ENCODE results near the gene NUP188. TPM values are rescaled to one million over a fixed set of nuclear protein-coding genes. Genes with fewer than 3 reads are reported as not detected.

Gene NUP188
- total RNA-seq, 1 experiment from 2014 or later: 47.3 TPM

DNA sequence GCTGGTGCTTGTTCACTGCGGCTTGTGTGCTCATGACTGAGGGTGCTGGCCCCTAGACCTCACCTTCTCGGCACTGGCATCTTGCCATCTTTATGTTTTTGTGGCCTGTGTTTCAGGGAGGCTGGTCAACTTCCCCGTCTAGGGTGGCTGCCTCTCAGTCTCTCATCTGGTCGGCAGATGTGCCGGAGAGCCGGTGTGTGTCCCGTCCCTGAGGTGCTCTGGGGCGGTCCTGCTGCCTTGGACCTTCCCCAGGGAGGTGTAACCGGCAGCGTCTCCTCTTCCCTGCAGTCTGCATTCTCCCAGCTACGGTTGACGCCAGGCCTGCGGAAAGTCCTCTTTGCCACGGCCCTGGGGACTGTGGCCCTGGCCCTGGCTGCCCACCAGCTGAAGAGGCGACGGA is 94.5 kb downstream of the NUP188 start:
- Mint-ChIP-seq H3K4me3 (ENCODE audit: unreplicated experiment) (no peak overlapping the region), H3K9me3 (ENCODE audit: unreplicated experiment) (no peaks in the 10 kb centered on the region), H3K27ac (ENCODE audit: low read depth, unreplicated experiment) (no peak overlapping the region), H3K4me1 (ENCODE audit: insufficient read depth, unreplicated experiment) (peaks cover 10% of the 10 kb centered on the region), H3K36me3 (ENCODE audit: insufficient read depth, unreplicated experiment) (peaks cover 67% of the 10 kb centered on the region), H3K27me3 (ENCODE audit: insufficient read depth, unreplicated experiment) (no peaks in the 10 kb centered on the region)
- intact Hi-C loops (cut with micrococcal nuclease): no loop called here
- ChIA-PET CTCF (no interaction called here), POLR2A (no interaction called here)
- TF ChIP-seq, protein P1, sequence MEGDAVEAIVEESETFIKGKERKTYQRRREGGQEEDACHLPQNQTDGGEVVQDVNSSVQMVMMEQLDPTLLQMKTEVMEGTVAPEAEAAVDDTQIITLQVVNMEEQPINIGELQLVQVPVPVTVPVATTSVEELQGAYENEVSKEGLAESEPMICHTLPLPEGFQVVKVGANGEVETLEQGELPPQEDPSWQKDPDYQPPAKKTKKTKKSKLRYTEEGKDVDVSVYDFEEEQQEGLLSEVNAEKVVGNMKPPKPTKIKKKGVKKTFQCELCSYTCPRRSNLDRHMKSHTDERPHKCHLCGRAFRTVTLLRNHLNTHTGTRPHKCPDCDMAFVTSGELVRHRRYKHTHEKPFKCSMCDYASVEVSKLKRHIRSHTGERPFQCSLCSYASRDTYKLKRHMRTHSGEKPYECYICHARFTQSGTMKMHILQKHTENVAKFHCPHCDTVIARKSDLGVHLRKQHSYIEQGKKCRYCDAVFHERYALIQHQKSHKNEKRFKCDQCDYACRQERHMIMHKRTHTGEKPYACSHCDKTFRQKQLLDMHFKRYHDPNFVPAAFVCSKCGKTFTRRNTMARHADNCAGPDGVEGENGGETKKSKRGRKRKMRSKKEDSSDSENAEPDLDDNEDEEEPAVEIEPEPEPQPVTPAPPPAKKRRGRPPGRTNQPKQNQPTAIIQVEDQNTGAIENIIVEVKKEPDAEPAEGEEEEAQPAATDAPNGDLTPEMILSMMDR (IDR thresholded peaks at IDR 0.05; ENCODE audit: unreplicated experiment): no peak
- BruUV-seq (replicated peaks): no TSS peak
- DNase-seq (ENCODE audit: unreplicated experiment): no peak

DNA sequence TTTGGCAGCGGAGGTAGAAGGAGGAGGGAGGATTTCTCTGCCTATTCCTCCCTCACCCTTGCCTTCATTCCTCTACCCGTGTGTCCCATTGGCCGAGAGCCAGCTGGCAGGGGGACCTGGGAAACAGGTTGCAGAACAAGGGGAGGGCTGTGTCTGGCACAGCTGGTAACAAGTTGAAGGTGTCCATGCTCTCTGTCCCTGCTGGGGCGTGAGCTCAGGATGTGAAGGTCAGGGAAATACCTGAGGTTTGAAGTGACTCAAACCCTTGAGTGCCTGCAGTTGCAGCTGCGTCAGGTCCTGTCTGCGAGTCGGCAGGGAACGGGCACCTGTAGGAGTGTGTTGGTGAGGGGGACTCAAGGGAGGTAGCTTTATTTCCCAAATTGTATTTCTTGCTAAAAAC is 105.1 kb downstream of the NUP188 start:
- no peak overlapping the region for H3K27ac Mint-ChIP-seq (ENCODE audit: low read depth, unreplicated experiment)
- H3K36me3 Mint-ChIP-seq (ENCODE audit: insufficient read depth, unreplicated experiment): peaks cover 63% of the 10 kb centered on the region
- peak; percentile 93 for DNase-seq (ENCODE audit: unreplicated experiment)
- intact Hi-C loops (cut with micrococcal nuclease): no loop called here
- H3K9me3 Mint-ChIP-seq (ENCODE audit: unreplicated experiment): no peaks in the 10 kb centered on the region
- TF ChIP-seq, protein P1 (IDR thresholded peaks at IDR 0.05; ENCODE audit: unreplicated experiment): no peak
- ChIA-PET POLR2A (interaction anchor here (0.7 to 1.1 kb wide), 3 partner anchors 28 to 432 kb away, joined by 3 to 9 read pairs (median 3); partner anchors contain the start of genes DOLPP1 and PTPA), CTCF (interaction anchor here (0.7 kb wide), 1 partner anchor 118 kb away, joined by 3 read pairs; no protein-coding TSS in a partner anchor)
- BruUV-seq (replicated peaks): no TSS peak
- peaks cover 6% of the 10 kb centered on the region for H3K4me1 Mint-ChIP-seq (ENCODE audit: insufficient read depth, unreplicated experiment)
- no peak overlapping the region for H3K4me3 Mint-ChIP-seq (ENCODE audit: unreplicated experiment)
- no peaks in the 10 kb centered on the region for H3K27me3 Mint-ChIP-seq (ENCODE audit: insufficient read depth, unreplicated experiment)

DNA sequence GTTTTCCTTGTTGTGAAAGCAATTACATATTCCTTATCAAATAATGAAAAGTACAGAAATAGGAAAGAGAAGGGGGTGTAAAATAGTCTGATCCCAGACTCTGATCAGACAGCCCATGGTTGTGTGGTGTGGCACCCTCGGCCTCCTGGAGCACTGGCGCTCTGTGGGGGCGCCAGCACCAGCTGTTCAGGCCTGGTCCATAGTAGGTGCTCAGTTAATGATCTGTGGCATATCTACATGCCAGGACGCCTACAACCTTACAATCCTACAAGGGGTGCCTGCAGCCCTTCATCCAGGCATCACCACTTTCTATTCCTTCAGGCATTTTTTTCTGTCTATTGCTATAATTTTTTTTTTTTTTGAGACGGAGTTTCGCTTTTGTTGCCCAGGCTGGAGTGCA is 105.5 kb downstream of the NUP188 start:
- Mint-ChIP-seq H3K4me3 (ENCODE audit: unreplicated experiment) (no peak overlapping the region), H3K9me3 (ENCODE audit: unreplicated experiment) (no peaks in the 10 kb centered on the region), H3K27me3 (ENCODE audit: insufficient read depth, unreplicated experiment) (no peaks in the 10 kb centered on the region), H3K4me1 (ENCODE audit: insufficient read depth, unreplicated experiment) (peaks cover 6% of the 10 kb centered on the region), H3K27ac (ENCODE audit: low read depth, unreplicated experiment) (no peak overlapping the region), H3K36me3 (ENCODE audit: insufficient read depth, unreplicated experiment) (peaks cover 61% of the 10 kb centered on the region)
- BruUV-seq (replicated peaks): no TSS peak
- intact Hi-C loops (cut with micrococcal nuclease): no loop called here
- no peak for DNase-seq (ENCODE audit: unreplicated experiment)
- TF ChIP-seq, protein P1 (IDR thresholded peaks at IDR 0.05; ENCODE audit: unreplicated experiment): no peak
- POLR2A ChIA-PET: interaction anchor here (0.7 to 1.1 kb wide), 3 partner anchors 28 to 431 kb away, joined by 3 to 9 read pairs (median 3); partner anchors contain the start of genes DOLPP1 and PTPA
- CTCF ChIA-PET: interaction anchor here (0.7 kb wide), 1 partner anchor 118 kb away, joined by 3 read pairs; no protein-coding TSS in a partner anchor

DNA sequence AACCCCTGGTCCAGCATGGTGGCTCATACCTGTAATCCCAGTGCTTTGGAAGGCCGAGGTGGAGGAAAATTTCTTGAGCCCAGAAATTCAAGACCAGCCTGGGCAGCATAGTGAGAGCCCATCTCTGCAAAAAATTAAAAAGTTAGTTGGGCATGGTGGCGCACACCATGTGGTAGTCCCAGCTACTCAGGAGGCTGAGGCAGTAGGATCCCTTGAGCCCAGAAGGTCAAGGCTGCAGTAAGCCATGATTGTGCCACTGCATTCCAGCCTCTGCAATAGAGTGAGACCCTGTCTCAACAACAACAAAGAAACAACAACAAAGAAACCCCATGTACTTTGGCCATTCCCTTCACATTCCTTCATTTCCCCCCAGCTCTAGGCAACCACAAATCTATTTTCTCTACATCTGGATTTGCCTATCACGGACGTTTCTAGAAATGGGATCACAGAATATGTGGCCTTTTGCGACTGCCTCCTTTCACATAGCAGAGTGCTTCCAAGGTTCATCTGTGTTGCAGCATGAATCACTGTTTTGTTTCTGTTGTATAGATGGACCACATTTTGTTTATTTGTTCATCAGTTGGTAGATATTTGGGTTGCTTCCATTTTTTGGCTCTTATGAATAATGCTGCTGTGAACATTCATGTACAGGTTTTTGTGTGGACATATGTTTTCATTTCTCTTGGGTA is 106.8 kb downstream of the NUP188 start:
- Mint-ChIP-seq H3K36me3 (ENCODE audit: insufficient read depth, unreplicated experiment) (peaks cover 58% of the 10 kb centered on the region), H3K4me3 (ENCODE audit: unreplicated experiment) (no peak overlapping the region), H3K4me1 (ENCODE audit: insufficient read depth, unreplicated experiment) (peaks cover 6% of the 10 kb centered on the region), H3K27me3 (ENCODE audit: insufficient read depth, unreplicated experiment) (no peaks in the 10 kb centered on the region), H3K27ac (ENCODE audit: low read depth, unreplicated experiment) (no peak overlapping the region), H3K9me3 (ENCODE audit: unreplicated experiment) (no peaks in the 10 kb centered on the region)
- DNase-seq (ENCODE audit: unreplicated experiment): no peak
- intact Hi-C loops (cut with micrococcal nuclease): no loop called here
- ChIA-PET CTCF (interaction anchor here (0.7 kb wide), 2 partner anchors 27 to 569 kb away, joined by 4 read pairs; partner anchors contain the start of gene DOLPP1), POLR2A (interaction anchor here (0.9 kb wide), 1 partner anchor 26 kb away, joined by 4 read pairs; the partner anchor contains the start of gene DOLPP1)
- no TSS peak for BruUV-seq (replicated peaks)
- TF ChIP-seq, protein P1 (IDR thresholded peaks at IDR 0.05; ENCODE audit: unreplicated experiment): no peak

Other genes starting within 250 kb of the NUP188 start
- gene PKN3, start 245.2 kb upstream of the NUP188 start, total RNA-seq (2022): 1.1 TPM in 2 replicates
- gene ZDHHC12, start 223.6 kb upstream of the NUP188 start, total RNA-seq (2022): 22.1 and 22.9 TPM in 2 replicates
- gene ZER1, start 175.8 kb upstream of the NUP188 start, total RNA-seq (2022): 19.5 and 26.6 TPM in 2 replicates
- gene TBC1D13, start 160.4 kb upstream of the NUP188 start, total RNA-seq (2022): 10.9 and 13.8 TPM in 2 replicates
- gene ENDOG, start 129.2 kb upstream of the NUP188 start, total RNA-seq (2022): 18.2 and 22.0 TPM in 2 replicates
- gene SPOUT1, start 117.9 kb upstream of the NUP188 start, total RNA-seq (2022): 30.1 and 32.4 TPM in 2 replicates
- 3.8 and 5.7 TPM in 2 replicates for gene KYAT1, start 65.7 kb upstream of the NUP188 start, total RNA-seq (2022)
- gene LRRC8A, start 65.6 kb upstream of the NUP188 start, total RNA-seq (2022): 30.9 and 31.6 TPM in 2 replicates
- gene PHYHD1, start 26.7 kb upstream of the NUP188 start, total RNA-seq (2022): 0.70 and 2.0 TPM in 2 replicates
- gene DOLK, start 96 bp upstream of the NUP188 start, total RNA-seq (2022): 12.0 and 16.9 TPM in 2 replicates
- gene SH3GLB2, start 80.6 kb downstream of the NUP188 start, total RNA-seq (2022): 51.7 and 58.3 TPM in 2 replicates
- gene MIGA2, start 88.9 kb downstream of the NUP188 start, total RNA-seq (2022): 28.6 and 28.7 TPM in 2 replicates
- gene DOLPP1, start 133.4 kb downstream of the NUP188 start, total RNA-seq (2022): 16.3 and 18.5 TPM in 2 replicates
- 14.5 and 17.0 TPM in 2 replicates for gene CRAT, start 163.1 kb downstream of the NUP188 start, total RNA-seq (2022)
- gene PTPA, start 163.7 kb downstream of the NUP188 start, total RNA-seq (2022): 90.8 and 91.8 TPM in 2 replicates
- gene IER5L, start 230.6 kb downstream of the NUP188 start, total RNA-seq (2022): 11.9 and 13.4 TPM in 2 replicates

Data from MCF 10A (cell line).